Stimulated activated CD4-positive, alpha-beta T cell treated with anti-CD3 and anti-CD28 coated beads, TNF-alpha, amount 100 ng/mL, for 1 hour (primary cell): ENCODE data around the gene SLC12A1.

Experiments used
- DNase-seq, 3 donors: peaks; one replicate each; pipeline ENCODE4 v3.0.0-alpha.2; 2020; ENCODE audit warnings: low read depth in 3 of 3, low spot score in 1 of 3

Gene SLC12A1

GRCh38 chr15:48242015-48242414 is 35.9 kb downstream of the SLC12A1 start:
- DNase-seq, result no peak

- DNase-seq, result no peak
Measured at GRCh38 chr15:48242535-48242934, 36.4 kb downstream of the SLC12A1 start.

GRCh38 chr15:48244921-48245320 is 38.8 kb downstream of the SLC12A1 start:
- DNase-seq, result no peak

GRCh38 chr15:48248414-48248813 is 42.3 kb downstream of the SLC12A1 start:
- DNase-seq, result no peak

GRCh38 chr15:48250640-48251076 is 44.6 kb downstream of the SLC12A1 start:
- DNase-seq, result no peak

- no peak for DNase-seq
Measured at GRCh38 chr15:48253172-48253571, 47.1 kb downstream of the SLC12A1 start.

- DNase-seq, result no peak
Measured at GRCh38 chr15:48265135-48265534, 59.0 kb downstream of the SLC12A1 start.

GRCh38 chr15:48266024-48266689 is 60.1 kb downstream of the SLC12A1 start:
- DNase-seq, result no peak

GRCh38 chr15:48267766-48268165 is 61.7 kb downstream of the SLC12A1 start:
- no peak for DNase-seq

- DNase-seq, result no peak
Measured at GRCh38 chr15:48273049-48273448, 66.9 kb downstream of the SLC12A1 start.

- no peak for DNase-seq
Measured at GRCh38 chr15:48278666-48279065, 72.6 kb downstream of the SLC12A1 start.

- DNase-seq, result no peak
Measured at GRCh38 chr15:48279608-48280007, 73.5 kb downstream of the SLC12A1 start.

GRCh38 chr15:48281674-48282073 is 75.6 kb downstream of the SLC12A1 start:
- DNase-seq, result no peak

- DNase-seq, result no peak
Measured at GRCh38 chr15:48282216-48282615, 76.1 kb downstream of the SLC12A1 start.

GRCh38 chr15:48283396-48284145 is 77.5 kb downstream of the SLC12A1 start:
- DNase-seq, result no peak

- peak in 1 of 3 donors; percentile 1 for DNase-seq
Measured at GRCh38 chr15:48285329-48286214, 79.5 kb downstream of the SLC12A1 start.

GRCh38 chr15:48289628-48290027 is 83.5 kb downstream of the SLC12A1 start:
- no peak for DNase-seq

- no peak for DNase-seq
Measured at GRCh38 chr15:48292458-48292857, 86.4 kb downstream of the SLC12A1 start.

- DNase-seq, result no peak
Measured at GRCh38 chr15:48297668-48298067, 91.6 kb downstream of the SLC12A1 start.

GRCh38 chr15:48298914-48299313 is 92.8 kb downstream of the SLC12A1 start:
- no peak for DNase-seq

- no peak for DNase-seq
Measured at GRCh38 chr15:48300038-48300437, 93.9 kb downstream of the SLC12A1 start.

GRCh38 chr15:48304398-48304797 is 98.3 kb downstream of the SLC12A1 start:
- no peak for DNase-seq
